ENCODE measurements around the gene CARMIL3.

DNA sequence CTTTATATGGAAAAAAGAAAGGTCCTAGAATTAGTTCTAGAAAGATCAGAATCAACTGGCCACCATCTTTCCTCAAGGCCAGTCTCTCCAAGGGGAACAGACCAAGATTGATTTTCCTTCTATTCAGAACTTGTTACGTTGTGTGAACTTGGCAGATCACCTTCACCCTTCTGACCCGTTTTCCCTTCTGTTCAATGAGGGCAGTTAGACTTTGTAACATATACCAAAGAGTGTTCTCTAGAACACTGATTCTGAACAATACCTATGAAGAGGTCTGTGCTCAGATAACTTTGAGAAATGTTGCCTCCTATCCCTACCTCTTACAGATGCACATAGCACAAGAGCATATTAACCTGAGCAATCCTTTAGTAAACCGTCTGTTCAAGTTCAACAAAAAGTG lies 31.7 kb downstream of the CARMIL3 start:
- TF ChIP-seq, protein P1, sequence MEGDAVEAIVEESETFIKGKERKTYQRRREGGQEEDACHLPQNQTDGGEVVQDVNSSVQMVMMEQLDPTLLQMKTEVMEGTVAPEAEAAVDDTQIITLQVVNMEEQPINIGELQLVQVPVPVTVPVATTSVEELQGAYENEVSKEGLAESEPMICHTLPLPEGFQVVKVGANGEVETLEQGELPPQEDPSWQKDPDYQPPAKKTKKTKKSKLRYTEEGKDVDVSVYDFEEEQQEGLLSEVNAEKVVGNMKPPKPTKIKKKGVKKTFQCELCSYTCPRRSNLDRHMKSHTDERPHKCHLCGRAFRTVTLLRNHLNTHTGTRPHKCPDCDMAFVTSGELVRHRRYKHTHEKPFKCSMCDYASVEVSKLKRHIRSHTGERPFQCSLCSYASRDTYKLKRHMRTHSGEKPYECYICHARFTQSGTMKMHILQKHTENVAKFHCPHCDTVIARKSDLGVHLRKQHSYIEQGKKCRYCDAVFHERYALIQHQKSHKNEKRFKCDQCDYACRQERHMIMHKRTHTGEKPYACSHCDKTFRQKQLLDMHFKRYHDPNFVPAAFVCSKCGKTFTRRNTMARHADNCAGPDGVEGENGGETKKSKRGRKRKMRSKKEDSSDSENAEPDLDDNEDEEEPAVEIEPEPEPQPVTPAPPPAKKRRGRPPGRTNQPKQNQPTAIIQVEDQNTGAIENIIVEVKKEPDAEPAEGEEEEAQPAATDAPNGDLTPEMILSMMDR (IDR thresholded peaks at IDR 0.05), result no peak
- TF ChIP-seq POLR2AphosphoS5 (IDR thresholded peaks at IDR 0.05), result no peak
